Panc1 (cell line): ENCODE data around the gene GRK3. TPM values are rescaled to one million over a fixed set of nuclear protein-coding genes. Genes with fewer than 3 reads are reported as not detected.

ENCODE experiments used
- ATAC-seq: fragments of 200-7000 bp; cut with Tn5 transposase; 2 replicates; pipeline ENCODE4 v1.9.1; 2020; ENCODE audit warnings: mild to moderate bottlenecking, moderate library complexity
- BruUV-seq: library from RNA; stranded (reverse); fragments of 400-500 nt; replicated peaks from 2 replicates; lab custom pipeline; 2021; lab: Mats Ljungman, UMichigan
- CTCF ChIA-PET: fragments of 300-600 bp; sonication (Branson Sonifier 250); formaldehyde crosslinking; loops from one replicate; lab custom pipeline; 2022; ENCODE audit warnings: antibody characterized with exemption; lab: Charles Lee
- POLR2A ChIA-PET: fragments of 300-600 bp; sonication (Branson Sonifier 250); formaldehyde crosslinking; loops from one replicate; lab custom pipeline; 2022; ENCODE audit warnings: antibody characterized with exemption; lab: Charles Lee
- DNase-seq: peaks from one replicate; pipeline ENCODE4 v3.0.0-alpha.2; 2010; ENCODE audit warnings: low read depth, low spot score
- H3K27ac ChIP-seq: 2 replicates; pipeline ENCODE4 v1.5.1; 2011; ENCODE audit warnings: mild to moderate bottlenecking, low read length, inconsistent platforms
- H3K27me3 ChIP-seq: fragments of 200-500 bp; sonication (Bioruptor generic); 2 replicates; pipeline ENCODE4 v1.6.0; 2014; ENCODE audit warnings: low read length, inconsistent platforms; ENCODE audit not compliant: control insufficient read depth, insufficient read depth
- H3K36me3 ChIP-seq: fragments of 200-500 bp; sonication (Bioruptor generic); 2 replicates; pipeline ENCODE4 v1.5.1; 2014; ENCODE audit warnings: inconsistent platforms, mild to moderate bottlenecking, low read length, moderate library complexity; ENCODE audit not compliant: control insufficient read depth, insufficient read depth
- H3K4me1 ChIP-seq: 2 replicates; pipeline ENCODE4 v1.5.1; 2011; ENCODE audit warnings: inconsistent platforms, mild to moderate bottlenecking, low read length, moderate library complexity; ENCODE audit not compliant: control insufficient read depth, insufficient read depth
- H3K4me3 ChIP-seq, 2 experiments: 2 replicates each; pipeline ENCODE4 v1.5.1; 2011 to 2012; ENCODE audit warnings: low read depth in 2 of 2, low read length in 2 of 2, mild to moderate bottlenecking in 2 of 2, inconsistent platforms in 1 of 2, moderate library complexity in 1 of 2
- H3K9me3 ChIP-seq: fragments of 200-500 bp; sonication (Bioruptor generic); 2 replicates; pipeline ENCODE4 v1.5.1; 2014; ENCODE audit warnings: low read depth, mild to moderate bottlenecking, inconsistent platforms, low read length, moderate library complexity; ENCODE audit not compliant: control insufficient read depth, insufficient read depth
- CTCF ChIP-seq: fragments of 450-650 bp; IDR thresholded peaks from 2 replicates; pipeline ENCODE4 v1.5.1; 2017; ENCODE audit warnings: mild to moderate bottlenecking
- POLR2AphosphoS5 ChIP-seq: IDR thresholded peaks from 2 replicates; pipeline ENCODE4 v1.6.1; 2012; ENCODE audit warnings: mild to moderate bottlenecking, low read depth, low read length, moderate library complexity
- REST ChIP-seq, 2 experiments: IDR thresholded peaks; 2 replicates each; pipeline ENCODE4 v1.6.1; 2011 to 2012; ENCODE audit warnings: low read depth in 2 of 2, control low read depth in 1 of 2, low read length in 1 of 2, mild to moderate bottlenecking in 1 of 2, moderate library complexity in 1 of 2; ENCODE audit not compliant: insufficient read depth in 1 of 2
- SIN3A ChIP-seq: IDR thresholded peaks from 2 replicates; pipeline ENCODE4 v1.6.1; 2012; ENCODE audit warnings: low read depth, mild to moderate bottlenecking, low read length, moderate library complexity, borderline replicate concordance; ENCODE audit not compliant: insufficient read depth
- TCF7L2 ChIP-seq: IDR thresholded peaks from 2 replicates; pipeline ENCODE4 v1.6.1; 2011; ENCODE audit warnings: mild to moderate bottlenecking, low read depth, low read length, inconsistent platforms
- in situ Hi-C: cut with HindIII; loops from 2 replicates; pipeline ENCODE4 v1.10.0; 2016; ENCODE audit warnings: low sequenced_read_pairs, low pct_unique_long_range_greater_than_20kb
- intact Hi-C: fragments of 100-400 bp; cut with micrococcal nuclease; formaldehyde crosslinking; loops from one replicate; pipeline ENCODE4 v1.10.0; 2022; ENCODE audit not compliant: unreplicated experiment
- total RNA-seq: library from RNA; stranded (reverse); gene quantifications from one replicate; pipeline ENCODE4 v1.2.1, GENCODE V29; 2021; ENCODE audit not compliant: unreplicated experiment

The GRK3 gene
- total RNA-seq, 1 experiment from 2014 or later = 12.0 TPM

- POLR2A ChIA-PET = no interaction called here
- H3K27me3 ChIP-seq = no peaks in the 10 kb centered on the region
- TF ChIP-seq CTCF (no peak), REST (IDR thresholded peaks at IDR 0.05; ENCODE audit: insufficient read depth in 1 of 2, low read depth in 2 of 2, low read length in 1 of 2) (no peak), SIN3A (no peak), POLR2AphosphoS5 (no peak), TCF7L2 (no peak)
- H3K9me3 ChIP-seq = no peaks in the 10 kb centered on the region
- H3K4me1 ChIP-seq = no peaks in the 10 kb centered on the region
- H3K27ac ChIP-seq = no peak overlapping the region
- in situ Hi-C loops (no loop called here), intact Hi-C loops (no loop called here)
- DNase-seq (no peak), ATAC-seq (no peak)
- H3K4me3 ChIP-seq = no peak overlapping the region
- no TSS peak for BruUV-seq
- CTCF ChIA-PET = no interaction called here
- H3K36me3 ChIP-seq = no peaks in the 10 kb centered on the region
Measured at GRCh38 chr22:25546751-25547150, 17.7 kb upstream of the GRK3 start.

GRCh38 chr22:25548866-25549464 is 15.5 kb upstream of the GRK3 start:
- no peak for DNase-seq
- TF ChIP-seq TCF7L2 (no peak), CTCF (no peak), POLR2AphosphoS5 (no peak), SIN3A (no peak), REST (IDR thresholded peaks at IDR 0.05; ENCODE audit: insufficient read depth in 1 of 2, low read depth in 2 of 2, low read length in 1 of 2) (no peak)
- ATAC-seq = no peak
- no peaks in the 10 kb centered on the region for H3K27me3 ChIP-seq
- BruUV-seq = no TSS peak
- ChIA-PET POLR2A (no interaction called here), CTCF (no interaction called here)
- no peaks in the 10 kb centered on the region for H3K4me1 ChIP-seq
- H3K9me3 ChIP-seq = no peaks in the 10 kb centered on the region
- no peaks in the 10 kb centered on the region for H3K36me3 ChIP-seq
- intact Hi-C loops (no loop called here), in situ Hi-C loops (no loop called here)
- H3K27ac ChIP-seq = no peak overlapping the region
- no peak overlapping the region for H3K4me3 ChIP-seq
